A172 (cell line): ENCODE results near the gene GALNT14. TPM values are rescaled to one million over a fixed set of nuclear protein-coding genes. Genes with fewer than 3 reads are reported as not detected.
"Not testable (repeated sequence)": the region's sequence is repeated elsewhere in the genome, so short reads cannot be mapped to it uniquely, and the experiment has no call there.

Source experiments
- DNase-seq: peaks from one replicate; pipeline ENCODE4 v3.0.0-alpha.2; 2015; ENCODE audit warnings: low spot score
- total RNA-seq: library from RNA; depleted of rRNA; stranded (reverse); fragments of >200 nt; shearing (Covaris generic); gene quantifications from 2 replicates; pipeline ENCODE4 v1.2.3, GENCODE V29; 2014

Gene GALNT14
- total RNA-seq, 1 experiment from 2014 or later = not detected

GRCh38 chr2:30948130-30948529 lies 190.1 kb downstream of the GALNT14 start:
- DNase-seq = no peak

- no peak for DNase-seq
These were observed 190.6 kb downstream of the GALNT14 start for GRCh38 chr2:30947686-30948085.

GRCh38 chr2:30942419-30942818 lies 195.8 kb downstream of the GALNT14 start:
- DNase-seq = no peak

GRCh38 chr2:30940839-30941238 lies 197.4 kb downstream of the GALNT14 start:
- no peak for DNase-seq

GRCh38 chr2:30939364-30939763 lies 198.9 kb downstream of the GALNT14 start:
- DNase-seq = no peak

- no peak for DNase-seq
These were observed 200.0 kb downstream of the GALNT14 start for GRCh38 chr2:30938196-30938595.

- no peak for DNase-seq
These were observed 201.3 kb downstream of the GALNT14 start for GRCh38 chr2:30936977-30937376.

GRCh38 chr2:30935795-30936194 lies 202.4 kb downstream of the GALNT14 start:
- no peak for DNase-seq

GRCh38 chr2:30934066-30934465 lies 204.2 kb downstream of the GALNT14 start:
- no peak for DNase-seq

GRCh38 chr2:30933496-30933895 lies 204.7 kb downstream of the GALNT14 start:
- no peak for DNase-seq

GRCh38 chr2:30932870-30933269 lies 205.4 kb downstream of the GALNT14 start:
- DNase-seq = no peak

- DNase-seq = no peak
These were observed 206.3 kb downstream of the GALNT14 start for GRCh38 chr2:30931841-30932407.

GRCh38 chr2:30930716-30931115 lies 207.5 kb downstream of the GALNT14 start:
- DNase-seq = no peak

- no peak for DNase-seq
These were observed 210.7 kb downstream of the GALNT14 start for GRCh38 chr2:30927465-30928075.

- no peak for DNase-seq
These were observed 211.6 kb downstream of the GALNT14 start for GRCh38 chr2:30926606-30927005.

GRCh38 chr2:30923623-30924022 lies 214.6 kb downstream of the GALNT14 start:
- no peak for DNase-seq

GRCh38 chr2:30920511-30920910 lies 217.7 kb downstream of the GALNT14 start:
- no peak for DNase-seq

- no peak for DNase-seq
These were observed 222.8 kb downstream of the GALNT14 start for GRCh38 chr2:30915486-30915885.

GRCh38 chr2:30914456-30914855 lies 223.8 kb downstream of the GALNT14 start:
- no peak for DNase-seq

- no peak for DNase-seq
These were observed 226.2 kb downstream of the GALNT14 start for GRCh38 chr2:30912056-30912455.

GRCh38 chr2:30911327-30911726 lies 226.9 kb downstream of the GALNT14 start:
- DNase-seq = no peak

- DNase-seq = no peak
These were observed 227.6 kb downstream of the GALNT14 start for GRCh38 chr2:30910686-30911085.

- not testable (repeated sequence) for DNase-seq
These were observed 233.8 kb downstream of the GALNT14 start for GRCh38 chr2:30904437-30904836.

GRCh38 chr2:30903326-30903725 lies 234.9 kb downstream of the GALNT14 start:
- no peak for DNase-seq
